Endothelial cell (in vitro differentiated cells): ENCODE data around the gene JAZF1. TPM values are rescaled to one million over a fixed set of nuclear protein-coding genes. Genes with fewer than 3 reads are reported as not detected.

Experiments used
- DNase-seq: peaks from one replicate; pipeline ENCODE4 v3.0.0; 2021; ENCODE audit warnings: low spot score
- H3K27ac Mint-ChIP-seq: one replicate; pipeline ENCODE4 v1.8.0; 2021; ENCODE audit warnings: mixed read lengths, inconsistent platforms; ENCODE audit not compliant: unreplicated experiment
- H3K27me3 Mint-ChIP-seq: one replicate; pipeline ENCODE4 v1.8.0; 2021; ENCODE audit warnings: mild to moderate bottlenecking, moderate library complexity, mixed read lengths, inconsistent platforms; ENCODE audit not compliant: unreplicated experiment
- H3K36me3 Mint-ChIP-seq: one replicate; pipeline ENCODE4 v1.8.0; 2021; ENCODE audit warnings: mild to moderate bottlenecking, low read depth, mixed read lengths, inconsistent platforms; ENCODE audit not compliant: unreplicated experiment
- H3K4me1 Mint-ChIP-seq: one replicate; pipeline ENCODE4 v1.8.0; 2021; ENCODE audit warnings: mild to moderate bottlenecking, mixed read lengths, inconsistent platforms; ENCODE audit not compliant: unreplicated experiment
- H3K4me3 Mint-ChIP-seq: one replicate; pipeline ENCODE4 v1.8.0; 2021; ENCODE audit warnings: mild to moderate bottlenecking, mixed read lengths, inconsistent platforms; ENCODE audit not compliant: unreplicated experiment
- H3K9me3 Mint-ChIP-seq: one replicate; pipeline ENCODE4 v1.8.0; 2021; ENCODE audit warnings: mixed read lengths, inconsistent platforms; ENCODE audit not compliant: unreplicated experiment
- CTCF ChIP-seq: fragments of 200-600 bp; sonication (generic); IDR thresholded peaks from one replicate; pipeline ENCODE4 v1.5.0; 2021; ENCODE audit warnings: antibody characterized with exemption; ENCODE audit not compliant: unreplicated experiment
- total RNA-seq: library from RNA; stranded (reverse); fragmentation: NEBNext Ultra II Directional; extraction: Animal tissue kit (Norgen Biotek cat#: 25700); gene quantifications from one replicate; pipeline ENCODE4 v1.2.1, GENCODE V29; 2021; ENCODE audit not compliant: unreplicated experiment

JAZF1 gene
- total RNA-seq, 1 donor from 2014 or later: 8.5 TPM

GRCh38 chr7:27840760-27841364, 339.7 kb downstream of the JAZF1 start:
- H3K27me3 Mint-ChIP-seq: peaks cover 7% of the 10 kb centered on the region
- H3K4me1 Mint-ChIP-seq: peaks cover 61% of the 10 kb centered on the region
- no peak overlapping the region for H3K4me3 Mint-ChIP-seq
- no peaks in the 10 kb centered on the region for H3K9me3 Mint-ChIP-seq
- H3K36me3 Mint-ChIP-seq: no peaks in the 10 kb centered on the region
- TF ChIP-seq CTCF: no peak
- no peak for DNase-seq
- H3K27ac Mint-ChIP-seq: no peak overlapping the region

GRCh38 chr7:27840313-27840712, 340.3 kb downstream of the JAZF1 start:
- H3K9me3 Mint-ChIP-seq: no peaks in the 10 kb centered on the region
- DNase-seq: no peak
- H3K27ac Mint-ChIP-seq: no peak overlapping the region
- H3K4me1 Mint-ChIP-seq: peaks cover 61% of the 10 kb centered on the region
- H3K36me3 Mint-ChIP-seq: no peaks in the 10 kb centered on the region
- peaks cover 7% of the 10 kb centered on the region for H3K27me3 Mint-ChIP-seq
- no peak for TF ChIP-seq CTCF
- no peak overlapping the region for H3K4me3 Mint-ChIP-seq

GRCh38 chr7:27839099-27839498, 341.5 kb downstream of the JAZF1 start:
- Mint-ChIP-seq H3K27me3 (peaks cover 4% of the 10 kb centered on the region), H3K27ac (no peak overlapping the region), H3K4me1 (peaks cover 61% of the 10 kb centered on the region), H3K4me3 (no peak overlapping the region), H3K36me3 (no peaks in the 10 kb centered on the region), H3K9me3 (no peaks in the 10 kb centered on the region)
- no peak for TF ChIP-seq CTCF
- no peak for DNase-seq

GRCh38 chr7:27836536-27836935, 344.1 kb downstream of the JAZF1 start:
- no peak for DNase-seq
- Mint-ChIP-seq H3K4me1 (peaks cover 45% of the 10 kb centered on the region), H3K4me3 (no peak overlapping the region), H3K27me3 (peaks cover 9% of the 10 kb centered on the region), H3K9me3 (no peaks in the 10 kb centered on the region), H3K36me3 (no peaks in the 10 kb centered on the region), H3K27ac (peak overlapping the region; percentile 7)
- no peak for TF ChIP-seq CTCF

GRCh38 chr7:27835376-27835775, 345.2 kb downstream of the JAZF1 start:
- Mint-ChIP-seq H3K4me1 (peaks cover 35% of the 10 kb centered on the region), H3K36me3 (no peaks in the 10 kb centered on the region), H3K27me3 (peaks cover 9% of the 10 kb centered on the region), H3K27ac (no peak overlapping the region), H3K4me3 (no peak overlapping the region), H3K9me3 (no peaks in the 10 kb centered on the region)
- DNase-seq: no peak
- no peak for TF ChIP-seq CTCF
